ENCODE measurements around the gene RAD51B.

Gene RAD51B

DNA sequence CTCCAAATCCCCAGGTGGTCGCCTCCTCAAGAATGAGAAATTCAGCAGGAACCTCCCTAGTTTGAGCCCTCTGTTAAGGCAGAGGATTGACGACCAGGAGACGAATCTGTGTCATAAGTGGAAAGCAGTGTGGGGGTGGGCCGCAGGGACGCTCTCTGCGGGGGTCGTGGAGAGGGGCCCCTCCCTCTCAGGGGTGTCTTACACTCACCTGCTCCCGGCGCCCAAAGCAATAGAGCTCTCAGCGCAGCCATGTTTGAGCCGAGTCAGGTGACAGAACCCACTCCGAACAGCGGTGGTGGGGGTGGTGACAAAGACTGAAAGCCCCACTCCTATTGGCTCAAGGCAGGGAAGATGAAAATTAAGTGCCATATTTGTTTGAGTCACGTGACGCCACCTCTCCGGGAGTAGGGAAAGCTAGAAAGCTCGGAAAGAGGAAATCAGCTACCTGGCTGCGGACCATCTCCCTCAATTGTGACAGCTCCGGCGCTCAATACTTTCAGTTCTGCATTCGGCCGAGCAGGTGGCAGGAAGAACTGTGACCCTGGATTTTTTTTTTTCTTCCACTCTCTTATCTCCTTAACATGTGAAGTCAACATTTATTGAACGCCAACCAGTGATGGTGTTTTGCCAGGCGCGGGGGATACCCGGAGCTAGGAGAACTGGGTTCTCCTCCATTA, 3.1 kb upstream of the RAD51B start, which contains the start of gene ZFYVE26 (continued):
- TF ChIP-seq, protein P1, sequence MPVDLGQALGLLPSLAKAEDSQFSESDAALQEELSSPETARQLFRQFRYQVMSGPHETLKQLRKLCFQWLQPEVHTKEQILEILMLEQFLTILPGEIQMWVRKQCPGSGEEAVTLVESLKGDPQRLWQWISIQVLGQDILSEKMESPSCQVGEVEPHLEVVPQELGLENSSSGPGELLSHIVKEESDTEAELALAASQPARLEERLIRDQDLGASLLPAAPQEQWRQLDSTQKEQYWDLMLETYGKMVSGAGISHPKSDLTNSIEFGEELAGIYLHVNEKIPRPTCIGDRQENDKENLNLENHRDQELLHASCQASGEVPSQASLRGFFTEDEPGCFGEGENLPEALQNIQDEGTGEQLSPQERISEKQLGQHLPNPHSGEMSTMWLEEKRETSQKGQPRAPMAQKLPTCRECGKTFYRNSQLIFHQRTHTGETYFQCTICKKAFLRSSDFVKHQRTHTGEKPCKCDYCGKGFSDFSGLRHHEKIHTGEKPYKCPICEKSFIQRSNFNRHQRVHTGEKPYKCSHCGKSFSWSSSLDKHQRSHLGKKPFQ (tag by site-specific recombination; IDR thresholded peaks at IDR 0.05) = no peak
- TF ChIP-seq ZNF350 (tag by site-specific recombination; IDR thresholded peaks at IDR 0.05) (no peak), SALL2 (tag by site-specific recombination; IDR thresholded peaks at IDR 0.05; ENCODE audit: borderline replicate concordance) (no peak), ZNF138 (tag by site-specific recombination; IDR thresholded peaks at IDR 0.05; ENCODE audit: borderline replicate concordance) (no peak), ZNF23 (tag by site-specific recombination; IDR thresholded peaks at IDR 0.05; ENCODE audit: borderline replicate concordance) (no peak), ZNF133 (tag by site-specific recombination; IDR thresholded peaks at IDR 0.05) (no peak), SETDB1 (IDR thresholded peaks at IDR 0.05; ENCODE audit: insufficient read length, low read length) (no peak), ZNF404 (tag by site-specific recombination; IDR thresholded peaks at IDR 0.05) (no peak), ZBTB7A (tag by site-specific recombination; IDR thresholded peaks at IDR 0.05; ENCODE audit: low read depth) (no peak), OVOL3 (tag by site-specific recombination; IDR thresholded peaks at IDR 0.05) (peak; percentile 59; the same call in 1 of the 2 replicates), ZNF654 (tag by site-specific recombination; IDR thresholded peaks at IDR 0.05; ENCODE audit: low read depth) (no peak), ZFP41 (tag by site-specific recombination; IDR thresholded peaks at IDR 0.05; ENCODE audit: borderline replicate concordance) (no peak), ZNF174 (tag by site-specific recombination; IDR thresholded peaks at IDR 0.05) (no peak), ZBTB21 (tag by site-specific recombination; IDR thresholded peaks at IDR 0.05) (no peak), ZNF510 (tag by site-specific recombination; IDR thresholded peaks at IDR 0.05; ENCODE audit: insufficient replicate concordance) (no peak), ZNF391 (tag by site-specific recombination; IDR thresholded peaks at IDR 0.05; ENCODE audit: borderline replicate concordance, low read depth) (no peak), ZNF175 (tag by site-specific recombination; IDR thresholded peaks at IDR 0.05) (no peak), SP7 (tag by site-specific recombination; IDR thresholded peaks at IDR 0.05) (0 out of 2 replicates have a peak, but pooled peaks have one; percentile 55), ZNF548 (tag by site-specific recombination; IDR thresholded peaks at IDR 0.05) (no peak), KLF9 (tag by site-specific recombination; IDR thresholded peaks at IDR 0.05; ENCODE audit: low read depth) (no peak), ZNF426 (tag by site-specific recombination; IDR thresholded peaks at IDR 0.05) (no peak), ZNF223 (tag by site-specific recombination; IDR thresholded peaks at IDR 0.05) (no peak), ZNF394 (tag by site-specific recombination; IDR thresholded peaks at IDR 0.05; ENCODE audit: borderline replicate concordance) (no peak)
- TF ChIP-seq, protein P2, sequence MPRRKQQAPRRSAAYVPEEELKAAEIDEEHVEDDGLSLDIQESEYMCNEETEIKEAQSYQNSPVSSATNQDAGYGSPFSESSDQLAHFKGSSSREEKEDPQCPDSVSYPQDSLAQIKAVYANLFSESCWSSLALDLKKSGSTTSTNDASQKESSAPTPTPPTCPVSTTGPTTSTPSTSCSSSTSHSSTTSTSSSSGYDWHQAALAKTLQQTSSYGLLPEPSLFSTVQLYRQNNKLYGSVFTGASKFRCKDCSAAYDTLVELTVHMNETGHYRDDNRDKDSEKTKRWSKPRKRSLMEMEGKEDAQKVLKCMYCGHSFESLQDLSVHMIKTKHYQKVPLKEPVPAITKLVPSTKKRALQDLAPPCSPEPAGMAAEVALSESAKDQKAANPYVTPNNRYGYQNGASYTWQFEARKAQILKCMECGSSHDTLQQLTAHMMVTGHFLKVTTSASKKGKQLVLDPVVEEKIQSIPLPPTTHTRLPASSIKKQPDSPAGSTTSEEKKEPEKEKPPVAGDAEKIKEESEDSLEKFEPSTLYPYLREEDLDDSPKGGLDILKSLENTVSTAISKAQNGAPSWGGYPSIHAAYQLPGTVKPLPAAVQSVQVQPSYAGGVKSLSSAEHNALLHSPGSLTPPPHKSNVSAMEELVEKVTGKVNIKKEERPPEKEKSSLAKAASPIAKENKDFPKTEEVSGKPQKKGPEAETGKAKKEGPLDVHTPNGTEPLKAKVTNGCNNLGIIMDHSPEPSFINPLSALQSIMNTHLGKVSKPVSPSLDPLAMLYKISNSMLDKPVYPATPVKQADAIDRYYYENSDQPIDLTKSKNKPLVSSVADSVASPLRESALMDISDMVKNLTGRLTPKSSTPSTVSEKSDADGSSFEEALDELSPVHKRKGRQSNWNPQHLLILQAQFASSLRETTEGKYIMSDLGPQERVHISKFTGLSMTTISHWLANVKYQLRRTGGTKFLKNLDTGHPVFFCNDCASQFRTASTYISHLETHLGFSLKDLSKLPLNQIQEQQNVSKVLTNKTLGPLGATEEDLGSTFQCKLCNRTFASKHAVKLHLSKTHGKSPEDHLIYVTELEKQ (tag by site-specific recombination; IDR thresholded peaks at IDR 0.05; ENCODE audit: borderline replicate concordance) = no peak
- TF ChIP-seq, protein P3, sequence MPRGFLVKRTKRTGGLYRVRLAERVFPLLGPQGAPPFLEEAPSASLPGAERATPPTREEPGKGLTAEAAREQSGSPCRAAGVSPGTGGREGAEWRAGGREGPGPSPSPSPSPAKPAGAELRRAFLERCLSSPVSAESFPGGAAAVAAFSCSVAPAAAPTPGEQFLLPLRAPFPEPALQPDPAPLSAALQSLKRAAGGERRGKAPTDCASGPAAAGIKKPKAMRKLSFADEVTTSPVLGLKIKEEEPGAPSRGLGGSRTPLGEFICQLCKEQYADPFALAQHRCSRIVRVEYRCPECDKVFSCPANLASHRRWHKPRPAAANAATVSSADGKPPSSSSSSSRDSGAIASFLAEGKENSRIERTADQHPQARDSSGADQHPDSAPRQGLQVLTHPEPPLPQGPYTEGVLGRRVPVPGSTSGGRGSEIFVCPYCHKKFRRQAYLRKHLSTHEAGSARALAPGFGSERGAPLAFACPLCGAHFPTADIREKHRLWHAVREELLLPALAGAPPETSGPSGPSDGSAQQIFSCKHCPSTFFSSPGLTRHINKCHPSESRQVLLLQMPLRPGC (tag by site-specific recombination; IDR thresholded peaks at IDR 0.05) = peak; percentile 44; the same call in 1 of the 2 replicates
- TF ChIP-seq, protein P4, sequence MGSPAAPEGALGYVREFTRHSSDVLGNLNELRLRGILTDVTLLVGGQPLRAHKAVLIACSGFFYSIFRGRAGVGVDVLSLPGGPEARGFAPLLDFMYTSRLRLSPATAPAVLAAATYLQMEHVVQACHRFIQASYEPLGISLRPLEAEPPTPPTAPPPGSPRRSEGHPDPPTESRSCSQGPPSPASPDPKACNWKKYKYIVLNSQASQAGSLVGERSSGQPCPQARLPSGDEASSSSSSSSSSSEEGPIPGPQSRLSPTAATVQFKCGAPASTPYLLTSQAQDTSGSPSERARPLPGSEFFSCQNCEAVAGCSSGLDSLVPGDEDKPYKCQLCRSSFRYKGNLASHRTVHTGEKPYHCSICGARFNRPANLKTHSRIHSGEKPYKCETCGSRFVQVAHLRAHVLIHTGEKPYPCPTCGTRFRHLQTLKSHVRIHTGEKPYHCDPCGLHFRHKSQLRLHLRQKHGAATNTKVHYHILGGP (tag by site-specific recombination; IDR thresholded peaks at IDR 0.05) = no peak
- TF ChIP-seq, protein P5, sequence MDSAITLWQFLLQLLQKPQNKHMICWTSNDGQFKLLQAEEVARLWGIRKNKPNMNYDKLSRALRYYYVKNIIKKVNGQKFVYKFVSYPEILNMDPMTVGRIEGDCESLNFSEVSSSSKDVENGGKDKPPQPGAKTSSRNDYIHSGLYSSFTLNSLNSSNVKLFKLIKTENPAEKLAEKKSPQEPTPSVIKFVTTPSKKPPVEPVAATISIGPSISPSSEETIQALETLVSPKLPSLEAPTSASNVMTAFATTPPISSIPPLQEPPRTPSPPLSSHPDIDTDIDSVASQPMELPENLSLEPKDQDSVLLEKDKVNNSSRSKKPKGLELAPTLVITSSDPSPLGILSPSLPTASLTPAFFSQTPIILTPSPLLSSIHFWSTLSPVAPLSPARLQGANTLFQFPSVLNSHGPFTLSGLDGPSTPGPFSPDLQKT (IDR thresholded peaks at IDR 0.05; ENCODE audit: borderline replicate concordance, low read depth, low read length) = no peak
- TF ChIP-seq, protein P6, sequence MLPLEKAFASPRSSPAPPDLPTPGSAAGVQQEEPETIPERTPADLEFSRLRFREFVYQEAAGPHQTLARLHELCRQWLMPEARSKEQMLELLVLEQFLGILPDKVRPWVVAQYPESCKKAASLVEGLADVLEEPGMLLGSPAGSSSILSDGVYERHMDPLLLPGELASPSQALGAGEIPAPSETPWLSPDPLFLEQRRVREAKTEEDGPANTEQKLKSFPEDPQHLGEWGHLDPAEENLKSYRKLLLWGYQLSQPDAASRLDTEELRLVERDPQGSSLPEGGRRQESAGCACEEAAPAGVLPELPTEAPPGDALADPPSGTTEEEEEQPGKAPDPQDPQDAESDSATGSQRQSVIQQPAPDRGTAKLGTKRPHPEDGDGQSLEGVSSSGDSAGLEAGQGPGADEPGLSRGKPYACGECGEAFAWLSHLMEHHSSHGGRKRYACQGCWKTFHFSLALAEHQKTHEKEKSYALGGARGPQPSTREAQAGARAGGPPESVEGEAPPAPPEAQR (tag by site-specific recombination; IDR thresholded peaks at IDR 0.05) = no peak
- TF ChIP-seq, protein P7, sequence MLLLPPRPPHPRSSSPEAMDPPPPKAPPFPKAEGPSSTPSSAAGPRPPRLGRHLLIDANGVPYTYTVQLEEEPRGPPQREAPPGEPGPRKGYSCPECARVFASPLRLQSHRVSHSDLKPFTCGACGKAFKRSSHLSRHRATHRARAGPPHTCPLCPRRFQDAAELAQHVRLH (tag by site-specific recombination; IDR thresholded peaks at IDR 0.05) = 0 out of 2 replicates have a peak, but pooled peaks have one; percentile 52

Measured in HEK293 (cell line).